Esophagus muscularis mucosa (tissue), 4 donors: ENCODE results near the gene SOD3. TPM values are rescaled to one million over a fixed set of nuclear protein-coding genes. Genes with fewer than 3 reads are reported as not detected.

Source experiments
- DNase-seq: peaks from one replicate; pipeline ENCODE4 v3.0.0-alpha.2; 2017; ENCODE audit errors: extremely low spot score
- H3K27ac ChIP-seq, 4 donors: fragments of 200-600 bp; sonication (generic); replicated peaks in 1 of 4; 1 replicate in 3 of 4; 2 replicates in 1 of 4; pipeline ENCODE4 v1.5.1; 2016 to 2019; ENCODE audit warnings: mild to moderate bottlenecking in 1 of 4
- H3K27me3 ChIP-seq, 4 donors: fragments of 200-600 bp; sonication (generic); one replicate each; pipeline versions ENCODE4 v1.5.1 to v1.6.0; 2016 to 2019
- H3K36me3 ChIP-seq, 4 donors: fragments of 200-600 bp; sonication (generic); one replicate each; pipeline ENCODE4 v1.5.1; 2016 to 2019
- H3K4me1 ChIP-seq, 4 donors: fragments of 200-600 bp; sonication (generic); one replicate each; pipeline ENCODE4 v1.5.1; 2016 to 2019
- H3K4me3 ChIP-seq, 4 donors: fragments of 200-600 bp; sonication (generic); 1 replicate in 2 of 4; 2 replicates in 2 of 4; pipeline ENCODE4 v1.5.1; 2016 to 2019; ENCODE audit warnings: mild to moderate bottlenecking in 4 of 4, moderate library complexity in 1 of 4
- H3K9me3 ChIP-seq, 4 donors: fragments of 200-600 bp; sonication (generic); 1 replicate in 3 of 4; 2 replicates in 1 of 4; pipeline ENCODE4 v1.5.1; 2016 to 2019
- EP300 ChIP-seq: sonication (generic); formaldehyde crosslinking; IDR thresholded peaks from one replicate; pipeline ENCODE4 v1.6.1; 2017; ENCODE audit warnings: antibody characterized with exemption
- POLR2A ChIP-seq: fragments of 450-650 bp; IDR thresholded peaks from one replicate; pipeline ENCODE4 v1.6.1; 2017; ENCODE audit warnings: antibody characterized with exemption, moderate library complexity, mild to moderate bottlenecking, low read depth
- POLR2AphosphoS5 ChIP-seq, 2 donors: sonication (generic); formaldehyde crosslinking; IDR thresholded peaks; one replicate each; pipeline ENCODE4 v1.6.1; 2017; ENCODE audit warnings: antibody characterized with exemption in 2 of 2
- WGBS: methylation state at CpG from one replicate; pipeline ENCODE4 v1.1.5; 2018; 5-methylcytosine and 5-hydroxymethylcytosine counted together
- intact Hi-C: fragments of 100-400 bp; cut with DNase I; formaldehyde crosslinking; loops from one replicate; pipeline ENCODE4 v1.15.1; 2023
- total RNA-seq, 4 donors: library from RNA; depleted of rRNA; stranded (reverse); fragments of >200 nt; gene quantifications; one replicate each; pipeline versions ENCODE4 v1.1.0 to v1.2.1, GENCODE V29; 2016
- TF ChIP-seq, protein P1 (sequence below), 3 experiments: fragments of 200-600 bp in 2 of 3; fragments of 450-650 bp in 1 of 3; sonication (generic) in 2 of 3; IDR thresholded peaks; one replicate each; pipeline ENCODE4 v1.5.1; 2017 to 2019; ENCODE audit warnings: antibody characterized with exemption in 3 of 3, mild to moderate bottlenecking in 2 of 3, moderate library complexity in 1 of 3

Gene SOD3
- total RNA-seq, 4 donors from 2014 or later: 404 to 1,012 (median 570) TPM

DNA sequence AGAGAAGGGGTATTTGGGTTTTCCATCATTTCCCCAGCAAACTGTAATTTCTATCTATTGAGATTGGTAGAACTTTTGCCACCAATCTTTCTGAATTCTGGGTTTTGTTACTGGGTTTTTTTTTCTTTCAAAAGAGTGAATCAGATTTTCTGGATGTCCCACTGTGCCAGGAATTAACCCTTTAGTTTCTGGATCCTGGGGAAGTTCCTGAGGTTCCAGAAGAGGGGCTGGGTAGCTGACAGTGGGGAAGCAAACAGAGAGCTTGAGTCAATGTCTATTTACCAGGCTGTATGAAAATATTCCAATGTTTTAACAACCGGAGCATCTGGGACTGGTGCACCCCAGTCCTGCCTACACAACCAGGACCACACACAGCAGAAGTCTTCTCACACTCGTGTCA is 25.8 kb upstream of the SOD3 start:
- intact Hi-C loops: no loop called here
- no peak for TF ChIP-seq EP300
- H3K27me3 ChIP-seq: no peaks in the 10 kb centered on the region
- H3K4me1 ChIP-seq: peaks cover 0 to 26% (median 22%) of the 10 kb centered on the region in 4 donors
- no peak overlapping the region for H3K27ac ChIP-seq
- no peak for DNase-seq
- H3K9me3 ChIP-seq: no peaks in the 10 kb centered on the region
- WGBS: 85% methylated on average over 2 of the region's 2 CpGs
- no peaks in the 10 kb centered on the region for H3K36me3 ChIP-seq
- no peak overlapping the region for H3K4me3 ChIP-seq

DNA sequence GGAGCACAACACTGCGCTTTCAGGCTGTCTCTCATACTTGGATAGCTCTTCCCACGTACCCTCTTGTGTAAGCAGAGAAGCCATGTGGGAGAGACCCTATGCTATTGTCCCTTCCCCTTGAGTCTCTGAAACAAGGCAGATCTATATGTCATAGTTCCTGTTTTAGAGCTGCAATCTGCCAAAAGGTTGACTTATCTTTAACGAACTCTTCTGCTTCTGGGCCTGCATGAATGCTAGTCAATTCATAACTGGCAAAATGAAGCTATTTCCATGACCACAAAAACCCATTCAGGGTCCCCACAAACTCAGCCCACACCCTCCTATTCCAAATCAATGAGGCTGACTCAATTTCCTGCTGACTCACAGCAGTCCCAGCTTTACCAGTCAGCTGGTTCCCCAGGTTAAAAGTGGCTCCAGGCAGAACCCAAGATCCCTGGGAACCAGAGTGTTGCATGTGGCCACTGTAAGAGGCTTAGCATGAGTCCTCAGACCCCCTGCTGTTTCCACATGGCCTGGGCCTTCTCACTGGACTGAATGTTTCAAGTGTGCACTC is 25.3 kb upstream of the SOD3 start:
- Histone ChIP-seq H3K27me3 (no peaks in the 10 kb centered on the region), H3K36me3 (no peaks in the 10 kb centered on the region), H3K9me3 (no peaks in the 10 kb centered on the region), H3K4me3 (no peak overlapping the region), H3K4me1 (peaks cover 0 to 22% (median 21%) of the 10 kb centered on the region in 4 donors), H3K27ac (no peak overlapping the region)
- peak; percentile 78 for DNase-seq
- TF ChIP-seq POLR2A (no peak), POLR2AphosphoS5 (IDR thresholded peaks at IDR 0.05) (no peak), EP300 (no peak)
- TF ChIP-seq, protein P1, sequence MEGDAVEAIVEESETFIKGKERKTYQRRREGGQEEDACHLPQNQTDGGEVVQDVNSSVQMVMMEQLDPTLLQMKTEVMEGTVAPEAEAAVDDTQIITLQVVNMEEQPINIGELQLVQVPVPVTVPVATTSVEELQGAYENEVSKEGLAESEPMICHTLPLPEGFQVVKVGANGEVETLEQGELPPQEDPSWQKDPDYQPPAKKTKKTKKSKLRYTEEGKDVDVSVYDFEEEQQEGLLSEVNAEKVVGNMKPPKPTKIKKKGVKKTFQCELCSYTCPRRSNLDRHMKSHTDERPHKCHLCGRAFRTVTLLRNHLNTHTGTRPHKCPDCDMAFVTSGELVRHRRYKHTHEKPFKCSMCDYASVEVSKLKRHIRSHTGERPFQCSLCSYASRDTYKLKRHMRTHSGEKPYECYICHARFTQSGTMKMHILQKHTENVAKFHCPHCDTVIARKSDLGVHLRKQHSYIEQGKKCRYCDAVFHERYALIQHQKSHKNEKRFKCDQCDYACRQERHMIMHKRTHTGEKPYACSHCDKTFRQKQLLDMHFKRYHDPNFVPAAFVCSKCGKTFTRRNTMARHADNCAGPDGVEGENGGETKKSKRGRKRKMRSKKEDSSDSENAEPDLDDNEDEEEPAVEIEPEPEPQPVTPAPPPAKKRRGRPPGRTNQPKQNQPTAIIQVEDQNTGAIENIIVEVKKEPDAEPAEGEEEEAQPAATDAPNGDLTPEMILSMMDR (IDR thresholded peaks at IDR 0.05): no peak
- 77% methylated on average over 3 of the region's 3 CpGs for WGBS
- intact Hi-C loops: no loop called here

DNA sequence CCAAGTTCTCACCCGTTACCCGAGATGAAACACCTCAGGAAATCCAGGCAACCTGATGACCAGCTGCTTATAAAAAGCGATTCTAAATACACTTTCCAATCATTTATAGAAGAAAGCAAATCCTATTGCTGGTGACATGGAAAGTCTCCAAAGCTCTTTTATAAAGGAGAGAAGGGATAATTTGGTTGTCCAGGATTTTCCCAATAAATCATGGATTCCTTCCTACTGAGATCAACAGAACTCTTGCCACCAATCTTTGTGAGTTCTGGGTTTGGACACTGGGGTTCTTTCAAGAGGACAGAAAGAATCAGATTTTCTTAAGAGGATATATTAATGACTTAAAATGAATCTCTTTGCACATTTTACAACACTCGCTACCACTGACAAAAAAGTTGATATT is 24.7 kb upstream of the SOD3 start:
- H3K27ac ChIP-seq: no peak overlapping the region
- no peaks in the 10 kb centered on the region for H3K27me3 ChIP-seq
- TF ChIP-seq POLR2A (no peak), EP300 (no peak), POLR2AphosphoS5 (IDR thresholded peaks at IDR 0.05) (no peak)
- 61% methylated on average over 4 of the region's 4 CpGs for WGBS
- H3K36me3 ChIP-seq: no peaks in the 10 kb centered on the region
- H3K4me1 ChIP-seq: peaks cover 0 to 17% (median 16%) of the 10 kb centered on the region in 4 donors
- intact Hi-C loops: no loop called here
- H3K4me3 ChIP-seq: no peak overlapping the region
- no peak for DNase-seq
- no peaks in the 10 kb centered on the region for H3K9me3 ChIP-seq

DNA sequence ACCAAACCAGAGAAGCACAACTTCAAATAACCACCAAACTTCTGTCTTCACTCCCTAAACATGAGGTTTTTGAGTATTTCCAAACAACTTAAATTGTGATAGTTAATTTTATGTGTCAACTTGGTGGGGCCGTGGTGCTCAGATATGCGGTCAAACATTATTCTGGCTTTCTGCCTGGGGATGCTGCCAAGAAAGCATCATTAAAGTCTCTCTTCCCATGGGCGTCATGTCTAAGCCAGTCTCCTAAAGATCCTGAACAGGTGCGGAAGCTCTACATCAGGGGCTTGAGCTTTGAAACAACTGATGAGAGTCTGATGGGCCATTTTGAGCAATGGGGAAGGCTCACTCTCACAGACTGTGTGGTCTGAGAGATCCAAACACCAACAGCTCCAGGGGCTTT is 24.1 kb upstream of the SOD3 start:
- peak; percentile 90 for DNase-seq
- Histone ChIP-seq H3K36me3 (no peaks in the 10 kb centered on the region), H3K4me3 (no peak overlapping the region), H3K9me3 (no peaks in the 10 kb centered on the region), H3K27ac (no peak overlapping the region), H3K27me3 (no peaks in the 10 kb centered on the region), H3K4me1 (peaks cover 0 to 16% (median 14%) of the 10 kb centered on the region in 4 donors)
- TF ChIP-seq POLR2A: no peak
- no peak for TF ChIP-seq EP300
- TF ChIP-seq POLR2AphosphoS5 (IDR thresholded peaks at IDR 0.05): no peak
- TF ChIP-seq, protein P1 (IDR thresholded peaks at IDR 0.05): no peak
- 65% methylated on average over 4 of the region's 4 CpGs for WGBS
- intact Hi-C loops: no loop called here

DNA sequence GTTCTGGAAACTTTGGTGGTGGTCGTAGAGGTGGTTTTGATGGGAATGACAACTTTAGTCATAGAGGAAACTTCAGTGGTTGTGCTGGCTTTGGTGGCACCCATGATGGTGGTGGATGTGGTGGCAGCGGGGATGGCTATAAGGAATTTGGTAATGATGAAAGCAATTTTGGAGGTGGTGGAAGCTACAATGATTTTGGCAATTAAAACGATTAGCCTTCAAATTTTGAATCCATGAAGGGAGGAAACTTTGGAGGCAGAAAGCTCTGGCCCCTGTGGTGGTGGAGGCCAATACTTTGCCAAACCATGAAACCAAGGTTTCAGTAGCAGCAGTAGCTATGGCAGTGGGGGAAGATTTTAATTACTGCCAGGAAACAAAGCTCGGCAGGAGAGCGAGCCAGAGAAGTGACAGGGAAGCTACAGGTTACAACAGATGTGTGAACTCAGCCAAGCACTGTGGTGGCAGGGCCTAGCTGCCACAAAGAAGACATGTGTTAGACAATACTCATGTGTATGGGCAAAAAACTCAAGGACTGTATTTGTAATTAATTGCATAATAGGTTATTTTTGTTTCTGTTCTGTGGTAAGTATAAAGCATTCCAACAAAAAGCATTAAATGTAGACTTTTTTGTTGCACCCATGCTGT is 23.2 kb upstream of the SOD3 start:
- intact Hi-C loops: no loop called here
- Histone ChIP-seq H3K27ac (no peak overlapping the region), H3K4me3 (no peak overlapping the region), H3K4me1 (peaks cover 0 to 19% (median 15%) of the 10 kb centered on the region in 4 donors), H3K36me3 (no peaks in the 10 kb centered on the region), H3K9me3 (no peaks in the 10 kb centered on the region), H3K27me3 (no peaks in the 10 kb centered on the region)
- WGBS: 90% methylated on average over 5 of the region's 5 CpGs
- TF ChIP-seq POLR2A (no peak), POLR2AphosphoS5 (IDR thresholded peaks at IDR 0.05) (no peak), EP300 (no peak)
- TF ChIP-seq, protein P1 (IDR thresholded peaks at IDR 0.05): no peak
- DNase-seq: peak; percentile 60
